Measurements from ENCODE around the gene NGDN. TPM values are rescaled to one million over a fixed set of nuclear protein-coding genes. Genes with fewer than 3 reads are reported as not detected.

The NGDN gene, protein sequence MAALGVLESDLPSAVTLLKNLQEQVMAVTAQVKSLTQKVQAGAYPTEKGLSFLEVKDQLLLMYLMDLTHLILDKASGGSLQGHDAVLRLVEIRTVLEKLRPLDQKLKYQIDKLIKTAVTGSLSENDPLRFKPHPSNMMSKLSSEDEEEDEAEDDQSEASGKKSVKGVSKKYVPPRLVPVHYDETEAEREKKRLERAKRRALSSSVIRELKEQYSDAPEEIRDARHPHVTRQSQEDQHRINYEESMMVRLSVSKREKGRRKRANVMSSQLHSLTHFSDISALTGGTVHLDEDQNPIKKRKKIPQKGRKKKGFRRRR
- total RNA-seq (36.3 and 36.5 TPM in 2 replicates), polyA plus RNA-seq (22.1 and 25.6 TPM in 2 replicates), polyA minus RNA-seq (26.7 and 38.5 TPM in 2 replicates), Bru-seq, nascent RNA (percentile 87 among the genes with signal in this experiment), BruChase-seq, experiment 1, labeled RNA remaining after a 6-hour chase (percentile 76 among the genes with signal in this experiment), BruChase-seq, experiment 2, labeled RNA remaining after a 2-hour chase (percentile 87 among the genes with signal in this experiment)
- 44.5 and 46.1 TPM in 2 replicates for polyA plus RNA-seq (2011; cell fraction: cytosol; rRNA removed)
- 79.3 and 100 TPM in 2 replicates for polyA plus RNA-seq (2011; cell fraction: nucleus; rRNA removed)
- polyA plus RNA-seq (2012), result 32.0 and 47.6 TPM in 2 replicates
- 23.9 TPM for polyA minus RNA-seq (2011; cell fraction: cytosol; rRNA and poly(A)+ RNA removed)
- polyA minus RNA-seq (2011; cell fraction: nucleus; rRNA and poly(A)+ RNA removed), result 48.1 and 55.1 TPM in 2 replicates
- long read RNA-seq, transcript NGDN-202 (11 exons, 1,143 nt), result major isoform, 145 of 172 reads
- long read RNA-seq, partial matches to known transcripts, result 13 of 172 reads
- long read RNA-seq, other reads (novel, unspliced or antisense), result 12 of 172 reads

DNA sequence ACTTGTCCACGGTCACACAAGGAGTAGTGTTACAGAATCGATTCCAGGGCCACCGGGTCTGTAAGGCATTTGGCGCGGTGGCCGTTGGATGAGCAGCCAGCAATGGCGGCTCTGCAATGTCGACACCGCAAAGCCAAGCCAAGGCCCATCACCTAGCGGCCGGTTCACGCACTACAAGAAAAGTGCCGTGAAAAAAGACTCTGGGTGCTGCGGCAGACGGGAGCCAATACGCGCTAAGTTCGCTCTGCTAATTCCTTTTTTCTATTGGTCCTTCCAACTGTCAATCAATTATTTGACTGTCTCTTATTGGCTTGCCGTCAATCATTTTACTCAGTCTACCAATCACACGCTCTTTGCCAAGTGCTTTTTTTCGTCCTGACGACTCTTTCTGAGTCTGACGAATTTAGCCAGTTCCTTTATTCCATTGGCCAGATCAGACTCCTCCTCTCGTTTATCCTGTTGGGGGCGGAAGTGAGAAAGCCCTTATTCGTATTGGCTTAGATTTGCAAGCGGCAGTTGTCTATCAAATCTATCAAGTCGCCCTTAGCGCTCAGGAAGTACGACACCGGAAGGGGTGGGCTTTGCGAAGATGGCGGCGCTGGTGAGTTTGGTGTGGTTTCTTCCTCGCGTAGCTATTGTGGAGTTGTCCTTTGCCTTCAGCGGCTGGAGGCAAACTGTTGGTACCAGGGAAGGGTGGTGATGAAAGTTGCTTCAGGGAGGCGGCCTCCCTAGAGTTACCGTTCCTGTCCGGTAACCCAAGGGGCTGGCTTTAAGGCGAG lies at the start of gene NGDN:
NGDN (plus strand) TSS at position 577 of the 779 bp plus-strand sequence; CDS start at position 590, 13 bp downstream.
- Histone ChIP-seq H3K9ac (replicated peaks; ENCODE audit: extremely low read depth, insufficient read depth, low read length) (peak within 1 kb of the TSS; percentile 85), H3K36me3 (ENCODE audit: control insufficient read depth in 2 of 2, extremely low read depth in 1 of 2, insufficient read depth in 2 of 2, low read length in 2 of 2) (peaks cover 2 to 6% of the 10 kb centered on the region in 2 experiments), H3K27me3 (ENCODE audit: control insufficient read depth in 2 of 2, insufficient read depth in 2 of 2, low read length in 2 of 2) (no peaks in the 10 kb centered on the region), H3K4me2 (ENCODE audit: insufficient read depth, low read length) (peak within 1 kb of the TSS; percentile 89), H3K79me2 (ENCODE audit: control insufficient read depth, insufficient read depth, low read length) (peaks cover 15% of the 10 kb centered on the region), H3K4me3 (replicated peaks in 1 of 3; ENCODE audit: insufficient read depth in 1 of 3, low read depth in 1 of 3, low read length in 3 of 3) (peak within 1 kb of the TSS; percentile 73 to 91 (median 83)), H3K27ac (ENCODE audit: insufficient read depth, low read depth, low read length) (peak within 1 kb of the TSS; percentile 78), H4K20me1 (replicated peaks; ENCODE audit: control insufficient read depth, extremely low read depth, insufficient read depth, low read length) (no peaks in the 10 kb centered on the region), H3K9me1 (replicated peaks; ENCODE audit: control insufficient read depth, extremely low read depth, insufficient read depth, low read length) (no peaks in the 10 kb centered on the region), H3K4me1 (ENCODE audit: control insufficient read depth, extremely low read depth, insufficient read depth, low read length) (peaks cover 5% of the 10 kb centered on the region), H2AFZ (ENCODE audit: low read depth, low read length) (peak within 1 kb of the TSS; percentile 90), H3K9me3 (replicated peaks; ENCODE audit: control insufficient read depth, insufficient read depth, low read length) (no peaks in the 10 kb centered on the region)
- peak; percentile 99 for FAIRE-seq
- DNase-seq (ENCODE audit: low read depth, low spot score), result peak; percentile 100
- dilution Hi-C loops (cut with MboI; ENCODE audit: extremely low pct_ligation_motif_present, low sequenced_read_pairs) (no loop called here), intact Hi-C loops (cut with micrococcal nuclease) (loop anchor here (1.0 kb wide), 4 partner anchors 87 to 183 kb away; partner anchors contain the start of genes HOMEZ, PABPN1 and THTPA)
- peak; percentile 52 for TF ChIP-seq POLR2A (IDR thresholded peaks at IDR 0.05; ENCODE audit: low read depth, low read length)
- no peak for TF ChIP-seq GATA2 (IDR thresholded peaks at IDR 0.05; ENCODE audit: insufficient read depth, insufficient read length, low read depth, low read length)
- TF ChIP-seq, protein P1, sequence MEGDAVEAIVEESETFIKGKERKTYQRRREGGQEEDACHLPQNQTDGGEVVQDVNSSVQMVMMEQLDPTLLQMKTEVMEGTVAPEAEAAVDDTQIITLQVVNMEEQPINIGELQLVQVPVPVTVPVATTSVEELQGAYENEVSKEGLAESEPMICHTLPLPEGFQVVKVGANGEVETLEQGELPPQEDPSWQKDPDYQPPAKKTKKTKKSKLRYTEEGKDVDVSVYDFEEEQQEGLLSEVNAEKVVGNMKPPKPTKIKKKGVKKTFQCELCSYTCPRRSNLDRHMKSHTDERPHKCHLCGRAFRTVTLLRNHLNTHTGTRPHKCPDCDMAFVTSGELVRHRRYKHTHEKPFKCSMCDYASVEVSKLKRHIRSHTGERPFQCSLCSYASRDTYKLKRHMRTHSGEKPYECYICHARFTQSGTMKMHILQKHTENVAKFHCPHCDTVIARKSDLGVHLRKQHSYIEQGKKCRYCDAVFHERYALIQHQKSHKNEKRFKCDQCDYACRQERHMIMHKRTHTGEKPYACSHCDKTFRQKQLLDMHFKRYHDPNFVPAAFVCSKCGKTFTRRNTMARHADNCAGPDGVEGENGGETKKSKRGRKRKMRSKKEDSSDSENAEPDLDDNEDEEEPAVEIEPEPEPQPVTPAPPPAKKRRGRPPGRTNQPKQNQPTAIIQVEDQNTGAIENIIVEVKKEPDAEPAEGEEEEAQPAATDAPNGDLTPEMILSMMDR (IDR thresholded peaks at IDR 0.05; ENCODE audit: extremely low read depth in 1 of 2, insufficient read depth in 1 of 2, low read depth in 1 of 2, low read length in 2 of 2), result peak; percentile 79 to 83
- TF ChIP-seq FOS (IDR thresholded peaks at IDR 0.05; ENCODE audit: borderline replicate concordance, insufficient read depth, low read length), result no peak
- TF ChIP-seq JUN (IDR thresholded peaks at IDR 0.05; ENCODE audit: borderline replicate concordance, insufficient read depth, insufficient read length, low read depth), result no peak
- TF ChIP-seq EZH2 (IDR thresholded peaks at IDR 0.05; ENCODE audit: borderline replicate concordance, low read depth, low read length, severe bottlenecking), result no peak
- peak; percentile 40 for TF ChIP-seq POLR2AphosphoS5 (IDR thresholded peaks at IDR 0.05; ENCODE audit: insufficient read depth, low read depth, low read length)
- no peak for TF ChIP-seq MYC (IDR thresholded peaks at IDR 0.05; ENCODE audit: low read depth, low read length)
- CTCF ChIA-PET, result interaction anchor here (0.6 to 1.0 kb wide), 2 partner anchors 9 to 91 kb away, joined by 4 read pairs; no protein-coding TSS in a partner anchor
- POLR2A ChIA-PET, result no interaction called here
- BruUV-seq (replicated peaks), result no TSS peak
